UCSD-AML1 (cell line): ENCODE measurements around the gene BOK.

Experiments
- DNase-seq: peaks from one replicate; lab custom pipeline; 2025; ENCODE audit not compliant: unreplicated experiment; lab: John Stamatoyannopoulos, UW

The BOK gene

DNA sequence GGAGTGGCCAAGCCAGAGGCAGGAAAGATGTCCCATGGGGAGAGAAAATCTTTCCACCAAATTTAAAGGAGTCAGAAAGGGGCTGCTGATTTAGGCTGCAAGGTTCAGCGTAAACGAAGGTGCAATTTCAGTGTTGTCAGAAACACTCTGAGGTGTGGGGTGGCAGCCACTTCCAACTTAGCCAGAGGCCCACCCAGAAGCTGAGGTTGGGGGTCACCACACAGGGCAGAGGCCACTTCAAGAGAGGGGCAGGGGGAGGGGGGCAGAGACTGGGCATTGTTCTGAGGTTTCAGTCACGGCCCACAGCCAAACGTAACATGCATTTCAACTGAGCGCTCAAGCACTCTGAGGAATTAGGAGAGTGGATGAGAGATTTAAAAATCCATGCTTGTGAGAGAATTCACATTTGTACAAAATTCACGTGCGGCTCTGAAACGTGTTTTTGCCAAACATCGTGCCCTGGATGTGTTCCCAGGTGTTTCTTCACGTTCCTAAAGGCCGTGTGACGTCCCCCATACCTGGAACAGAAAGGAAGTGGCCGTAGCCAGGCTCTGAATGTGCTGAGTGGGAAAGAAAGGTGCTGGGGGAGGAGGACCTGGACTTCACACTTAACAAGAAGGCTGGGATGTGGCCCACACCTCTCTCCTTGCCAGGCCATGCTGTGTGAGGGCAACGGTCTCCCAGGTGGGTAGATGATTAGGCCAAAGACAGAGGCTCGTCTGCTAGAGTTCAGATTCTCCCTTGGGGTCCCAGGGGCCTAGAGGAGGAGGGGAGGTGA lies 19.5 kb upstream of the BOK start:
- no peak for DNase-seq

DNA sequence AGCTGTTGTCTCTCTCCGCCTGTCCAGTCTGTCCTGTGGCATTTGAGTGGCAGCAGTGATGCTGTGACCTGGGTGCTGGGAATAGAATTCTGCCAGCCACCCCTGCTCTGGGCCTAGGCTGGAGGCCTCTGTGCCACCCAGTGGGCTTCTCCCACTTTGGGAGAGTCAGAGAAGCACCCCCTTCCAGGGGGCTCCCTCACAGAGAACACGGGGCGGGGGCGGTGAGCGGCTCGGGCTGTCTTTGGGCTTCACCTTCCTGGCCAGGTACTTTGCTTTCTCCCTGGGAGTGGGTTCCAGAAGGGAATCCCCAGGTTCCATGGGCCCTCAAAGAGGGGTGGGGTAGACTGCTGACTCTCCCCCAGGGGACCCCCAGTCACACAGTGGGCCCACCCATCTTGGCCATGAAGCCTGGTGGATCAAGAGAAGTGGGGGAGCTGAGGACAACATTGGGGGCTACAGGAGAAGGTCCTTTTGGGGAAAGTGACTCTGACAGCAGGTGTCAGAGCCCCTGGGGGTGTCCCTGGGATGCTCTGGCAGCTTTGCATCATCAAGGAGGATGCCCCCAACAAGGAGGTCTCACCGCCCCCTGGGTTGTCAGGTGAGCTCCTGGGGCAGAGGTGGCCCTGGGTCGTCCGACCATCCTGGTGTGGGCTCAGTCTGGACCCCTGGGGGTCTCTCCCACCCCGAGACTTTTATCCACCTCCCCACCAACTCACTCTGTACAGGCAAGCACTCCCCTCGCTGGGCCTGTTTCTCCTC lies 18.8 kb upstream of the BOK start:
- no peak for DNase-seq

DNA sequence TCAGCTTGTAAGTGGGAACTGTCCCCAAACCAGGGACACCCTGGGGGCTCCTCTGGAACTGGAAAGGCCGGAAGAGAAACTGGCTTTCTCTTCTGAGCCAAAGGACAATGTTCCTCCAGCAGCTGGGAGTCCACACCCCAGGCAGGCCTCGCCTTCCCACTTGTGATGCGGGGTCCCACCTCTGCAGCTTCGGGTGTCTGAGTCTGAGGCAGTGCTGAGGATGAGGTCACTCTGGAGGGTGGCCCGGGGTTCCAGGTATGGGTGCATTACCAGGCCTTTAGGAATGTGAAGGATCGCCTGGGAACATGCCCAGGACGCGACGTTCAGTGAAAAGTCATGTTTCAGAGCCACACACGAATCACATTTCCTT lies 18.2 kb upstream of the BOK start:
- DNase-seq = no peak

GRCh38 chr2:241540771-241541561 lies 17.6 kb upstream of the BOK start:
- DNase-seq = no peak

GRCh38 chr2:241541564-241542277 lies 16.8 kb upstream of the BOK start:
- no peak for DNase-seq

DNA sequence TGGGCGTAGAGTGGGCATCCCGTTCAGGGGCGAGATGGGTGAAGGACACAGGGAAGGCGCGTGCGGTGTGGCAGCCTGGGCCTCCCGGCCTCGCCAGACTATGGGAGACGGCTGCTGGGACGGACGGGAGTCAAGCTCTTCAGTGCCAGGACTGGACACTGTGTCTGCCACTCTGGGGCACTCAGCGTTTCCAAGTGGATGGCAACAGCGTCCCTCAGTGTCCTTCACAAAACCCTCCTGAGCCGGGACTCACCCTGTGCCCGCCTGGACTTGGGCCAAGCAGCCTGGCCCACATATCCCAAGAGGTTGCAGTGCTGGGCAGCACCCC lies 16.3 kb upstream of the BOK start:
- DNase-seq = no peak

DNA sequence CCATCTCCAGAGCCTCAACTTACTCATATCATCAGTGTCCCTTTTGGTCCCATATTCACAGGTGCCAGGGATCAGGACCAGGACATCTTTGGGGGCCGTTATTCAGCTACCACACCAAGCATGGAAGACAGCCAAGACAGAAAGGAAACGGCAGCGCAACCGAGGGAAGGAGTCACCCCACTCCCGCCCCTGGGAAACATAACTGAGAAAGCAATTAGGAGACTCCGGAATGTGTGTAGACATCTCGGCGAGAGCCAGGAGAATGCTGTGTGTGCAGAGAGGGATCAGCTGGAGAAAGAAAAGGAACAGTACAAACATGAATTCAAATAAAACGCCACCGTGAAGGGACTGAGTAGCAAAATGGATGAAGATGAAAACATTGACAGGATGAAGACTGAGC lies 13.4 kb upstream of the BOK start:
- DNase-seq = no peak

- no peak for DNase-seq
Measured at GRCh38 chr2:241545523-241546473, 12.7 kb upstream of the BOK start.

DNA sequence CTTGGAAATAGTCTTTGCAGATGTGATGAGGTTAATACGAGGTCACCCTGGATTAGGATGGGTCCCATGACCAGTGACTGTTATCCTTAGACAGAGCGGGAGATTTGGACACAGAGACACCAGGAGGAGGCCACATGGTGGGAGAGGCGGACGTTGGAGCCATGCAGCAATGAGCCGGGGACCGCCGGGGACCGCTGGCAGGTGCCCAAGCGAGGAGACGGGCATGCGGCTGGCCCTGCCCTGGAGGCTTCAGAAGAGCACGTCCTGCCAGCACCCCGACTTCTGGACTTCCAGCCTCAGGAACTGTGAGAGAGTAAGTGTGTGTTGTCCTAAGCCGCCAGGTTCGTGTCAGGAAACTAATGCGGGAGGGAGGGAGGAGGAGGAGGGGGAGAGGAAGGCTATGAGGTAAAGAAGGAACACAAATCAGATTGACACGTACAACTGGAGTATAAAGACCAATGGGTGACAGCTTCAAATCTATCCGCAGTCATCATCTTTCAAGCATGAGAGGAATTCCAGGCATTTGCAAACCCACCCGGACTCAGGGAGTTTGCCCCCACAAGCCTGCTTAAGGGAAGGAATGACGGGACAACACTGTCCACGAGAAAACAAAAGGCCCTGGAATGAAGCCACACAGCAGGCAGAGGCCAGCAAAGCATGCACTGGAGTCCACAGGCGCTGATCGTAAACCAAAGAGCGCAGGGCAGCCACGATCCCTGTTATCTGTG lies 11.6 kb upstream of the BOK start:
- no peak for DNase-seq

GRCh38 chr2:241547781-241548450 lies 10.6 kb upstream of the BOK start:
- DNase-seq = no peak

- DNase-seq = no peak
Measured at GRCh38 chr2:241548451-241548835, 10.1 kb upstream of the BOK start.

DNA sequence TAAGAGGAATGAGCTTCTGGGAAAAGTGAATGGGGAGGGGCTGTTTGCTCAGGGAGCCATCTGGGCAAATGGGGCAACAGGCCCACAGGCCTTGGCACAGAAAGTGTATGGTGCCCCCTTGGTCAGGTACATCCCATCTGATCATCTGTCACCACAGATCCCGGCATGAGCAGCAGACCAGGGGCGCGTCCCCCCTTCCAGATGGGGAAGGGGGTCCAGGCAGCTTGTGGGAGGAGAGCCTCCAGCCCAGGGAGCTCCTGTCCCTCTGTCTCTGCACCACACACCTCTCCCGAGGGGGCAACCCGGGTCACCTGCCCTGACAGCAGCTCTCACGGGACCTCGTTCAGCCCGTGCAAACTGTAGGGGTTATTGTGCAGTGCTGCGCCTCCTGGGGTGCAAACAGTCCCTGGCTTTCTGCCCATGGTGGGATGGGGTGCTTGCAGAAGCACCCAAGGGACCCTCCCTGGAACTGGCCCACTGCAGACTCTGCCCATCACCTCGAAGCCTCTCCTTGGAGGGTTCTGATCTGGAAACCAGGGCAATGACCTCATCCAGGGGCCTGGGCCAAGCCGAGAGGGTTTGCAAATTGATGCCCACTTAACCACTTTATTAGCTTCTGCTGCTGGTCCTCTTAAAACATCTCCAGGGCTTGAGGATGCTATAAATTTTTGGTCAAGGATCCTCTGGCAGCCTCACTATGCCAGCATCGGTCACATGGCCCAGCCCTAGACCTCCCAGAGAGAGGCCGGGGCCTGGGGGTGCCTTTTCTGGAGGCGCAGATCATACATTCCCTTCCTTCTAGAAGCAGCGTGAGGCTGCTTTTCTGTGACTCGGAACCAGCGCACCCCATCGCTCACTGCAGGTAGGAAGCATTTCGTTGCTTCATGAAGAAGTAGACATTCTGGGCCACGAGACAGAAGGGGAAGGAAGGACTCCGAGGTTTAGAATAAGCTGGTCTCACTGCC lies 7.6 kb upstream of the BOK start:
- DNase-seq = no peak

- DNase-seq = no peak
Measured at GRCh38 chr2:241551599-241551997, 6.9 kb upstream of the BOK start.

DNA sequence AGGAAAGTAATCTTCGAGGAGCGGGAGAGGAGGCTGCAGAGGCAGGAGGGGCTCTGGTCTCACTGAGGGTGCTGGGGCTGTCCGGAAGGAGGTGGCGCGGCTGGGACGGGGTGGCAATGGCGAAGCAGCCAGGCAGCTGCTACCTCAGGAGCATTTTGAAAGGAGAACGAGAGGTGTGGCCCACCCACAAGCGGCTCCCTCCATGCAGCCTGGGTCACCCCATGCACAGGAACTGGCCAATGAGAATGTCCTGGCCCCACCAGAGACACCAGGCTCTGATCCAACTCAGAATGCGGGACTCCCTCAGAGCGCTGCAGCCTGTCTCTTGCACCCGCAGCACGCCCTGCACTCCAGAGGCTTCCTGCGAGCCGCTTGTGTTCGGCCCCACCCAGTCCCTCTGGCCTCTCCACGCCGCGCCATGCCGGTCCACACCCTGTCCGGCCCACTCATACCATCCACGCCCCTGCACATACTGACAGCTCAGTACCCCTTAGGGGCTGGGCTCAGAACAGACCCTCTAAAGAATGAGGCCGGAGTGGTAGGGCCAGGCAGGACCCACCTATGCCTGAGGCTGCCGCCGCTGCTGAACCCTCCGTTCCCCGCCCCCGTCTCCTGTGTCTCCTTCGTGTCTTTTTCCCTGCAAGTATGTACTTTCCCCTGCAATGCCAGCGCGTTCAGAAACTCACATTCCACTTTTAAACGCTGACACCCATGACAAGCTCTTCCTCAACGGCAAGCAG lies 6.4 kb upstream of the BOK start:
- no peak for DNase-seq

GRCh38 chr2:241553512-241553830 lies 5.1 kb upstream of the BOK start:
- DNase-seq = no peak

- no peak for DNase-seq
Measured at GRCh38 chr2:241553981-241554380, 4.6 kb upstream of the BOK start.

- no peak for DNase-seq
Measured at GRCh38 chr2:241554610-241555322, 3.8 kb upstream of the BOK start.
